ENCODE measurements around the gene COLGALT1.

- TF ChIP-seq ZNF280D (tag by site-specific recombination; IDR thresholded peaks at IDR 0.05): no peak
- TF ChIP-seq, protein P1, sequence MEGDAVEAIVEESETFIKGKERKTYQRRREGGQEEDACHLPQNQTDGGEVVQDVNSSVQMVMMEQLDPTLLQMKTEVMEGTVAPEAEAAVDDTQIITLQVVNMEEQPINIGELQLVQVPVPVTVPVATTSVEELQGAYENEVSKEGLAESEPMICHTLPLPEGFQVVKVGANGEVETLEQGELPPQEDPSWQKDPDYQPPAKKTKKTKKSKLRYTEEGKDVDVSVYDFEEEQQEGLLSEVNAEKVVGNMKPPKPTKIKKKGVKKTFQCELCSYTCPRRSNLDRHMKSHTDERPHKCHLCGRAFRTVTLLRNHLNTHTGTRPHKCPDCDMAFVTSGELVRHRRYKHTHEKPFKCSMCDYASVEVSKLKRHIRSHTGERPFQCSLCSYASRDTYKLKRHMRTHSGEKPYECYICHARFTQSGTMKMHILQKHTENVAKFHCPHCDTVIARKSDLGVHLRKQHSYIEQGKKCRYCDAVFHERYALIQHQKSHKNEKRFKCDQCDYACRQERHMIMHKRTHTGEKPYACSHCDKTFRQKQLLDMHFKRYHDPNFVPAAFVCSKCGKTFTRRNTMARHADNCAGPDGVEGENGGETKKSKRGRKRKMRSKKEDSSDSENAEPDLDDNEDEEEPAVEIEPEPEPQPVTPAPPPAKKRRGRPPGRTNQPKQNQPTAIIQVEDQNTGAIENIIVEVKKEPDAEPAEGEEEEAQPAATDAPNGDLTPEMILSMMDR (tag by site-specific recombination; IDR thresholded peaks at IDR 0.05): no peak
- TF ChIP-seq ZNF785 (tag by site-specific recombination; IDR thresholded peaks at IDR 0.05): no peak
- TF ChIP-seq MYNN (tag by site-specific recombination; IDR thresholded peaks at IDR 0.05; ENCODE audit: borderline replicate concordance): no peak
- TF ChIP-seq ZNF138 (tag by site-specific recombination; IDR thresholded peaks at IDR 0.05; ENCODE audit: borderline replicate concordance): no peak
- TF ChIP-seq ZNF302 (tag by site-specific recombination; IDR thresholded peaks at IDR 0.05; ENCODE audit: low read depth): no peak
- TF ChIP-seq ZNF324 (tag by site-specific recombination; IDR thresholded peaks at IDR 0.05): no peak
- TF ChIP-seq ZNF621 (tag by site-specific recombination; IDR thresholded peaks at IDR 0.05): no peak
- TF ChIP-seq TCF7L2 (IDR thresholded peaks at IDR 0.05; ENCODE audit: borderline replicate concordance, low read depth, low read length): no peak
- no peak for TF ChIP-seq SP2 (tag by site-specific recombination; IDR thresholded peaks at IDR 0.05)
- no peak for TF ChIP-seq KLF1 (tag by site-specific recombination; IDR thresholded peaks at IDR 0.05)
- TF ChIP-seq, protein P2, sequence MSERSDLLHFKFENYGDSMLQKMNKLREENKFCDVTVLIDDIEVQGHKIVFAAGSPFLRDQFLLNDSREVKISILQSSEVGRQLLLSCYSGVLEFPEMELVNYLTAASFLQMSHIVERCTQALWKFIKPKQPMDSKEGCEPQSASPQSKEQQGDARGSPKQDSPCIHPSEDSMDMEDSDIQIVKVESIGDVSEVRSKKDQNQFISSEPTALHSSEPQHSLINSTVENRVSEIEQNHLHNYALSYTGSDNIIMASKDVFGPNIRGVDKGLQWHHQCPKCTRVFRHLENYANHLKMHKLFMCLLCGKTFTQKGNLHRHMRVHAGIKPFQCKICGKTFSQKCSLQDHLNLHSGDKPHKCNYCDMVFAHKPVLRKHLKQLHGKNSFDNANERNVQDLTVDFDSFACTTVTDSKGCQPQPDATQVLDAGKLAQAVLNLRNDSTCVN (tag by site-specific recombination; optimal IDR thresholded peaks at IDR 0.05): no peak
These were observed 77.1 kb downstream of the COLGALT1 start for GRCh38 chr19:17632577-17632976.
